ENCODE results near the gene BCL2L1. TPM values are rescaled to one million over a fixed set of nuclear protein-coding genes. Genes with fewer than 3 reads are reported as not detected.
A peak's percentile ranks its signal among the peaks of the same experiment; 100 is the strongest.

Gene BCL2L1
- total RNA-seq, 1 donor from 2014 or later, result 66.6 TPM

DNA sequence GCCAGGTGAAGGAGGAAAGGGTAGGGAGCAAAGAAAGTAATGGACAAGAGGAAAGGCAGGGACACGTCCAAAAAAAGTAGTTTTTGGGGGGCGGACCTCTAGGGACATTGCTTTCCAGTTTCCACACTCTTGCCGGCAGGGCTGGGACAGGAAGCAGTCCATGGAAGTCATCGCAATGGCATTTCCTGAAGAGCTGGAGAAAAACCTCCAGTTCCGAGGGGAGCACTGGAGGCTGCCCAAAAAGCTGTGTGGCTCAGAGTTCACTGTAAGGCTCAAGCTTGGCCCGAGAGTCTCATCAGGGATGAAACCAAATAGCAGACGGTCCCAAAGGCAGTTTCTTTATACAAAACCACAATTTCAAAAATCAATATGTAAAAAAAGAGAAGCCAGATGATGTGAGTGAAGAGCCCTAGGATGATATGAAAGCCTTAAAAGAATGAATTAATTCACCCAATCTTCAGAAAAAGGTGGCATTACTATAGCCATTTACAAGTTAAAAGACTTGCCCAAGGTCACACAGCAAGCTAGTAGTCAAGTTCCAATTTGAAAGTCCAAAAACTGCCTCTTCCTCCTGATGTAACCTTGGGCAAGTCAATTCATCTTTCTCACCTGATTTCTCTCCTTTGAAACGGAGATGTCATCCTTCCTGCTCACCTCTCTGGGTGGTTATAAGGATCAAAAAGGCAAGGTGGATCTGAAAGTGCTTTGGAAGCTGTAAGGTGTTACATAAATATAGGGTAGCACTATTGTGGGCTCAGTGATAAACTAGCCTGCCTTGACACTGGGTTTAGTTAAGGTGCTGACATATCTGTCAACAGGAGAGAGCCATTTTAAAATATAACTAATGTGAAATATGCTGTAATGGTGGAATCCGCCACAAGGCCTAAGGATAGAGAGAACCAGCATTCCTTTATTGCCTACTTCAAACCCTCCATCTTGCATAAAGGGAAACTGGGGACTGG is 9.1 kb downstream of the BCL2L1 start:
- Mint-ChIP-seq H3K4me1 (peaks cover 68% of the 10 kb centered on the region), H3K36me3 (peaks cover 40% of the 10 kb centered on the region), H3K9me3 (no peaks in the 10 kb centered on the region), H3K4me3 (peak overlapping the region; percentile 38), H3K27ac (peak overlapping the region; percentile 97), H3K27me3 (ENCODE audit: low read depth) (no peaks in the 10 kb centered on the region)
- no peak for TF ChIP-seq CTCF (IDR thresholded peaks at IDR 0.05; ENCODE audit: unreplicated experiment)
- DNase-seq (ENCODE audit: low spot score in 2 of 2, unreplicated experiment in 2 of 2), result no peak

DNA sequence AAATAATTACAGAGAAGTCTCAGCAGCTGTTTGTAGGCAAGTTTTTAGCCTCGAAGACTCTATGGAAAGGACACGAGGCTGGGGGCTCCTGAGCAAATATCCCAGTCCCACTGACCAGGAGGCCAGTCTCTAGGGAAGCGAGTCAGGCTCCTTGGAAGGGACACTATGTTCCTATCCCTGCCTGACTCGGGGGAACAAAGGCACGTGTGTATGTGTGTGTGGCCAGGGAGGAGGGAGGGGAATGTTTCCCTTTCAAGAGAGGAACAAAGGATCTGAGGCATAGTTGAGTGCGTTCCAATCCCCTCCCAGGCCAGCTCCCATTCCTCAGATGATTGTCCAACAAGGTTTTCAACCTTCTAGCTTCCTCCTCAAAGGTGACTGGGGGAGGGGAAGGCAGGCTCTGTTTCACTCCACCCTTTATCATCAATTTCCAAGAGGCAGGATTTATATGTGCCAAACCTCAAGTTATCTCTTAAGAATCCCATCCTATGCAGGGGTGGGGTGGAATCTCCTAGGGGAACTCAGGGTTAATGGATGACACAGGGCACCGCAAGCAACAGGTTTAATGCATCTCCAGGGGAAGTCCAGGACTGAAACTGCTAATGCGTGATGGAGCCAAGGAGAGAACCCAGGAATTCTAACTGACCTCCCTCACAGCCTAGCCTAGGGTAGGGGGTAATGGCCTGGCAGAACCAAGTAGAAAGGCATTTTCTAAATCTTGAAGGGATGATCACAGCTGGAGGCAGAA is 9.9 kb downstream of the BCL2L1 start:
- peaks cover 64% of the 10 kb centered on the region for H3K4me1 Mint-ChIP-seq
- no peak for TF ChIP-seq CTCF (IDR thresholded peaks at IDR 0.05; ENCODE audit: unreplicated experiment)
- no peaks in the 10 kb centered on the region for H3K9me3 Mint-ChIP-seq
- peaks cover 39% of the 10 kb centered on the region for H3K36me3 Mint-ChIP-seq
- peak in 1 of 2 experiments; percentile 44 for DNase-seq (ENCODE audit: low spot score in 2 of 2, unreplicated experiment in 2 of 2)
- no peaks in the 10 kb centered on the region for H3K27me3 Mint-ChIP-seq (ENCODE audit: low read depth)
- H3K27ac Mint-ChIP-seq, result peak overlapping the region; percentile 97
- peak overlapping the region; percentile 38 for H3K4me3 Mint-ChIP-seq

- TF ChIP-seq CTCF (IDR thresholded peaks at IDR 0.05; ENCODE audit: unreplicated experiment), result no peak
- H3K9me3 Mint-ChIP-seq, result no peaks in the 10 kb centered on the region
- peaks cover 60% of the 10 kb centered on the region for H3K4me1 Mint-ChIP-seq
- peaks cover 37% of the 10 kb centered on the region for H3K36me3 Mint-ChIP-seq
- no peak for DNase-seq (ENCODE audit: low spot score in 2 of 2, unreplicated experiment in 2 of 2)
- H3K27me3 Mint-ChIP-seq (ENCODE audit: low read depth), result no peaks in the 10 kb centered on the region
- H3K4me3 Mint-ChIP-seq, result no peak overlapping the region
- H3K27ac Mint-ChIP-seq, result peak overlapping the region; percentile 97
These were observed 10.5 kb downstream of the BCL2L1 start for GRCh38 chr20:31712112-31712553.

- Mint-ChIP-seq H3K27me3 (ENCODE audit: low read depth) (no peaks in the 10 kb centered on the region), H3K27ac (peak overlapping the region; percentile 97), H3K4me1 (peaks cover 53% of the 10 kb centered on the region), H3K36me3 (peaks cover 37% of the 10 kb centered on the region), H3K9me3 (no peaks in the 10 kb centered on the region), H3K4me3 (no peak overlapping the region)
- TF ChIP-seq CTCF (IDR thresholded peaks at IDR 0.05; ENCODE audit: unreplicated experiment), result no peak
- no peak for DNase-seq (ENCODE audit: low spot score in 2 of 2, unreplicated experiment in 2 of 2)
These were observed 11.2 kb downstream of the BCL2L1 start for GRCh38 chr20:31711179-31712111.

All from mesothelial cell of epicardium (in vitro differentiated cells).